Parathyroid adenoma (tissue), 2 donors: ENCODE data around the gene FAXC.
"Not testable (repeated sequence)": the region's sequence is repeated elsewhere in the genome, so short reads cannot be mapped to it uniquely, and the experiment has no call there.

Source experiments
- H2AFZ ChIP-seq: fragments of 300-600 bp; sonication (generic); one replicate; pipeline ENCODE4 v1.7.0; 2017; ENCODE audit warnings: antibody characterized with exemption, mild to moderate bottlenecking
- H3K27ac ChIP-seq: fragments of 300-600 bp; sonication (generic); one replicate; pipeline ENCODE4 v1.7.0; 2017
- H3K27me3 ChIP-seq: fragments of 300-600 bp; sonication (generic); one replicate; pipeline ENCODE4 v1.7.0; 2017; ENCODE audit warnings: low read length; ENCODE audit not compliant: control insufficient read depth, insufficient read depth
- H3K36me3 ChIP-seq: fragments of 300-600 bp; sonication (generic); one replicate; pipeline ENCODE4 v1.7.0; 2017; ENCODE audit warnings: low read length; ENCODE audit not compliant: control insufficient read depth, insufficient read depth
- H3K4me1 ChIP-seq: fragments of 300-600 bp; sonication (generic); one replicate; pipeline ENCODE4 v1.7.0; 2017; ENCODE audit warnings: control low read depth
- H3K4me2 ChIP-seq: fragments of 300-600 bp; sonication (generic); one replicate; pipeline ENCODE4 v1.7.0; 2017; ENCODE audit warnings: low read length
- H3K4me3 ChIP-seq: fragments of 300-600 bp; sonication (generic); one replicate; pipeline ENCODE4 v1.7.0; 2017; ENCODE audit warnings: low read depth, low read length
- H3K79me2 ChIP-seq: fragments of 300-600 bp; sonication (generic); one replicate; pipeline ENCODE4 v1.7.0; 2017; ENCODE audit warnings: control low read depth
- H3K9ac ChIP-seq: fragments of 300-600 bp; sonication (generic); one replicate; pipeline ENCODE4 v1.7.0; 2017; ENCODE audit warnings: mild to moderate bottlenecking
- H3K9me3 ChIP-seq: fragments of 300-600 bp; sonication (generic); one replicate; pipeline ENCODE4 v1.7.0; 2017; ENCODE audit warnings: low read length; ENCODE audit not compliant: control insufficient read depth
- CTCF ChIP-seq: fragments of 300-600 bp; sonication (generic); IDR thresholded peaks from one replicate; pipeline ENCODE4 v1.7.0; 2017; ENCODE audit warnings: antibody characterized with exemption, mild to moderate bottlenecking
- donor health status: primary hyperparathyroidism.

FAXC gene

GRCh38 chr6:99270030-99270429, 79.4 kb downstream of the FAXC start:
- no peaks in the 10 kb centered on the region for H3K4me1 ChIP-seq
- no peak overlapping the region for H3K27ac ChIP-seq
- no peak overlapping the region for H3K9ac ChIP-seq
- no peaks in the 10 kb centered on the region for H3K9me3 ChIP-seq
- no peak for TF ChIP-seq CTCF
- H3K79me2 ChIP-seq = no peaks in the 10 kb centered on the region
- H3K36me3 ChIP-seq = no peaks in the 10 kb centered on the region
- H3K27me3 ChIP-seq = no peaks in the 10 kb centered on the region
- no peak overlapping the region for H3K4me2 ChIP-seq
- H3K4me3 ChIP-seq = no peak overlapping the region
- H2AFZ ChIP-seq = no peak overlapping the region

- no peak overlapping the region for H3K4me2 ChIP-seq
- no peaks in the 10 kb centered on the region for H3K79me2 ChIP-seq
- H3K27ac ChIP-seq = no peak overlapping the region
- H3K4me1 ChIP-seq = no peaks in the 10 kb centered on the region
- TF ChIP-seq CTCF = no peak
- H3K9ac ChIP-seq = no peak overlapping the region
- no peak overlapping the region for H2AFZ ChIP-seq
- no peaks in the 10 kb centered on the region for H3K9me3 ChIP-seq
- H3K4me3 ChIP-seq = no peak overlapping the region
- H3K36me3 ChIP-seq = no peaks in the 10 kb centered on the region
- no peaks in the 10 kb centered on the region for H3K27me3 ChIP-seq
Measured at GRCh38 chr6:99269207-99269606, 80.3 kb downstream of the FAXC start.

GRCh38 chr6:99266996-99267395, 82.5 kb downstream of the FAXC start:
- not testable (repeated sequence) for H3K4me3 ChIP-seq, H2AFZ ChIP-seq, H3K4me1 ChIP-seq, H3K4me2 ChIP-seq, H3K9ac ChIP-seq, H3K27me3 ChIP-seq, H3K9me3 ChIP-seq, H3K79me2 ChIP-seq, H3K27ac ChIP-seq, H3K36me3 ChIP-seq

GRCh38 chr6:99265447-99265846, 84.0 kb downstream of the FAXC start:
- H2AFZ ChIP-seq, H3K9me3 ChIP-seq, H3K79me2 ChIP-seq, H3K9ac ChIP-seq, H3K36me3 ChIP-seq, H3K4me2 ChIP-seq, H3K27ac ChIP-seq, H3K4me3 ChIP-seq, H3K4me1 ChIP-seq, H3K27me3 ChIP-seq: not testable (repeated sequence)

GRCh38 chr6:99254616-99255550, 94.6 kb downstream of the FAXC start:
- no peak overlapping the region for H2AFZ ChIP-seq
- no peak overlapping the region for H3K27ac ChIP-seq
- TF ChIP-seq CTCF = no peak
- H3K9me3 ChIP-seq = no peaks in the 10 kb centered on the region
- H3K79me2 ChIP-seq = no peaks in the 10 kb centered on the region
- H3K27me3 ChIP-seq = no peaks in the 10 kb centered on the region
- no peaks in the 10 kb centered on the region for H3K36me3 ChIP-seq
- no peak overlapping the region for H3K4me2 ChIP-seq
- H3K4me3 ChIP-seq = no peak overlapping the region
- H3K9ac ChIP-seq = no peak overlapping the region
- no peaks in the 10 kb centered on the region for H3K4me1 ChIP-seq
